Hematopoietic multipotent progenitor cell treated with erythropoietin and hydrocortisone succinate and interleukin-3 and kit ligand, for 6 days (in vitro differentiated cells): ENCODE data around the gene GCNT2.
"Not testable (repeated sequence)": the region's sequence is repeated elsewhere in the genome, so short reads cannot be mapped to it uniquely, and the experiment has no call there.

Experiments
- DNase-seq: peaks from one replicate; pipeline ENCODE4 v3.0.0-alpha.2; 2015

GCNT2 gene

GRCh38 chr6:10582774-10583508, 61.8 kb downstream of the GCNT2 start:
- DNase-seq: peak; percentile 37

GRCh38 chr6:10583509-10583901, 62.4 kb downstream of the GCNT2 start:
- DNase-seq: peak; percentile 42

- DNase-seq: no peak
Measured at GRCh38 chr6:10584607-10585006, 63.5 kb downstream of the GCNT2 start.

GRCh38 chr6:10585209-10585845, 64.2 kb downstream of the GCNT2 start:
- peak; percentile 80 for DNase-seq

- DNase-seq: no peak
Measured at GRCh38 chr6:10586302-10586701, 65.2 kb downstream of the GCNT2 start.

GRCh38 chr6:10587656-10588406, 66.7 kb downstream of the GCNT2 start:
- DNase-seq: peak; percentile 85

GRCh38 chr6:10588562-10589428, 67.6 kb downstream of the GCNT2 start:
- no peak for DNase-seq

GRCh38 chr6:10589429-10589727, 68.2 kb downstream of the GCNT2 start:
- no peak for DNase-seq

GRCh38 chr6:10589983-10590382, 68.8 kb downstream of the GCNT2 start:
- DNase-seq: no peak

- DNase-seq: no peak
Measured at GRCh38 chr6:10591422-10592160, 70.4 kb downstream of the GCNT2 start.

- peak; percentile 49 for DNase-seq
Measured at GRCh38 chr6:10595731-10596664, 74.8 kb downstream of the GCNT2 start.

- DNase-seq: no peak
Measured at GRCh38 chr6:10597499-10598001, 76.4 kb downstream of the GCNT2 start.

GRCh38 chr6:10598084-10598960, 77.2 kb downstream of the GCNT2 start:
- peak; percentile 83 for DNase-seq

GRCh38 chr6:10599046-10599445, 77.9 kb downstream of the GCNT2 start:
- DNase-seq: no peak

GRCh38 chr6:10600681-10601080, 79.5 kb downstream of the GCNT2 start:
- DNase-seq: not testable (repeated sequence)

- DNase-seq: no peak
Measured at GRCh38 chr6:10603219-10603618, 82.1 kb downstream of the GCNT2 start.

GRCh38 chr6:10609038-10609437, 87.9 kb downstream of the GCNT2 start:
- DNase-seq: no peak

GRCh38 chr6:10610289-10610688, 89.1 kb downstream of the GCNT2 start:
- no peak for DNase-seq

- no peak for DNase-seq
Measured at GRCh38 chr6:10612161-10612560, 91.0 kb downstream of the GCNT2 start.

GRCh38 chr6:10613077-10613476, 91.9 kb downstream of the GCNT2 start:
- no peak for DNase-seq
